ENCODE data around the gene RBMS3. TPM values are rescaled to one million over a fixed set of nuclear protein-coding genes. Genes with fewer than 3 reads are reported as not detected.

Gene RBMS3
- total and polyA plus RNA-seq, 2 of the 8 experiments (the other 6 are each of a cell fraction or from before 2014, with no cell fraction given) = 3.7 to 6.9 TPM

DNA sequence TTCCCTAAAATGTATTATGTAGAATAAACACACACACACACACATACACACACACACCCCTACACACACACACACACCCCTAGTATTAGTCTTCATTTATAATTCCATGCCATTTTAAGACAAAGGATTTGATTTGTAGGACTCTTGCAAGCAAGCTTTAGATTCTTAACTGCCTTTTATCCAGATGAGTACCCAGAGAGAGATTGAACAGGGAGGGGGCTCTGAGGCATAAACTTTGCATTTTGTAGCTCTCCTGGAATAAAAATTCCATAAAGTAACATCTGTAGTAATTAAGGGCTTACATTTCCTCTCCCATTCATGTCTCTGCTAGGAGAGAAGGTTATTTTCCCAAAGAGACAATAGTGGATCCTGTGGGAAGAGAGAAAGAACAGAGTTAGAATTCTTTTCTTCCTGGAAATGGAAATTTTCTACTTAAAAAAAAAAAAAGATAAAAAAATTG lies 479.4 kb downstream of the RBMS3 start:
- Histone ChIP-seq H3K27me3 (replicated peaks in 1 of 4; ENCODE audit: control insufficient read depth in 3 of 4, extremely low read depth in 1 of 4, insufficient read depth in 3 of 4, low read length in 3 of 4) (no peaks in the 10 kb centered on the region), H2BK20ac (ENCODE audit: low read length) (no peak overlapping the region), H3K18ac (ENCODE audit: extremely low read depth, low read length) (no peak overlapping the region), H2BK12ac (ENCODE audit: low read depth, low read length) (no peak overlapping the region), H3K4me1 (replicated peaks in 1 of 4; ENCODE audit: control insufficient read depth in 3 of 4, insufficient read depth in 4 of 4, low read length in 3 of 4) (peaks cover 0 to 4% (median 2%) of the 10 kb centered on the region in 4 experiments; a peak in 3 of 7 replicates), H3K9ac (replicated peaks in 1 of 4; ENCODE audit: extremely low read depth in 1 of 4, low read depth in 3 of 4, low read length in 3 of 4) (no peak overlapping the region), H3K79me1 (ENCODE audit: low read depth, low read length) (no peaks in the 10 kb centered on the region), H3K4me2 (ENCODE audit: insufficient read depth in 1 of 2, low read depth in 2 of 2, low read length in 2 of 2) (no peak overlapping the region), H2BK120ac (replicated peaks; ENCODE audit: low read depth, low read length) (no peak overlapping the region), H3K79me2 (ENCODE audit: control insufficient read depth in 1 of 2, insufficient read depth in 2 of 2, low read length in 2 of 2) (no peaks in the 10 kb centered on the region), H2AFZ (ENCODE audit: low read length) (no peak overlapping the region), H3K36me3 (ENCODE audit: control insufficient read depth in 2 of 4, insufficient read depth in 4 of 4, low read length in 3 of 4) (no peaks in the 10 kb centered on the region), H3K9me3 (ENCODE audit: insufficient read depth in 2 of 2, low read depth in 1 of 2, low read length in 1 of 2) (no peaks in the 10 kb centered on the region), H3K14ac (ENCODE audit: insufficient read length) (no peak overlapping the region), H4K5ac (ENCODE audit: insufficient read length, low read depth, low read length) (no peak overlapping the region), H3K23ac (ENCODE audit: insufficient read length) (no peak overlapping the region), H3K27ac (ENCODE audit: low read depth, low read length) (no peak overlapping the region), H3K23me2 (ENCODE audit: low read depth, low read length) (no peaks in the 10 kb centered on the region; the same call in 1 of the 2 replicates), H2AK5ac (ENCODE audit: low read depth, low read length) (no peak overlapping the region), H4K8ac (ENCODE audit: extremely low read depth, insufficient read depth, low read length) (no peak overlapping the region), H3K4me3 (ENCODE audit: extremely low read depth in 1 of 4, insufficient read depth in 2 of 4, low read depth in 3 of 4, low read length in 4 of 4) (no peak overlapping the region), H3K4ac (replicated peaks; ENCODE audit: insufficient read length, low read depth, low read length) (no peak overlapping the region), H2BK15ac (ENCODE audit: low read length) (no peak overlapping the region), H4K91ac (replicated peaks; ENCODE audit: insufficient read length, low read length) (no peak overlapping the region), H2BK5ac (ENCODE audit: low read depth, low read length) (no peak overlapping the region), H3K56ac (replicated peaks; ENCODE audit: insufficient read length, low read depth, low read length) (no peak overlapping the region), H4K20me1 (replicated peaks in 1 of 2; ENCODE audit: control insufficient read depth in 1 of 2, insufficient read depth in 2 of 2, low read length in 2 of 2) (no peaks in the 10 kb centered on the region)
- FAIRE-seq (no peak), DNase-seq (ENCODE audit: low read depth in 1 of 2, low spot score in 2 of 2) (no peak)
- CTCF ChIA-PET (ENCODE audit: partially characterized antibody) = interaction anchor here (0.9 to 1.2 kb wide), 2 partner anchors 11 to 81 kb away, joined by 3 read pairs; no protein-coding TSS in a partner anchor
- POLR2A ChIA-PET (ENCODE audit: partially characterized antibody) = no interaction called here
- TF ChIP-seq MAFK (IDR thresholded peaks at IDR 0.05; ENCODE audit: low read depth, low read length) = no peak
- TF ChIP-seq RFX5 (IDR thresholded peaks at IDR 0.05; ENCODE audit: borderline replicate concordance, low read depth, low read length) = no peak
- no peak for TF ChIP-seq EGR1 (IDR thresholded peaks at IDR 0.05; ENCODE audit: borderline replicate concordance, low read depth, low read length)
- no peak for TF ChIP-seq POLR2A (IDR thresholded peaks at IDR 0.05; ENCODE audit: control extremely low read depth in 1 of 2, low read depth in 2 of 2, low read length in 2 of 2)
- TF ChIP-seq EP300 (IDR thresholded peaks at IDR 0.05; ENCODE audit: borderline replicate concordance in 1 of 2, low read depth in 2 of 2, low read length in 2 of 2) = no peak
- no peak for TF ChIP-seq NRF1 (IDR thresholded peaks at IDR 0.05; ENCODE audit: low read depth, low read length)
- no peak for TF ChIP-seq SUZ12 (IDR thresholded peaks at IDR 0.05; ENCODE audit: low read length)
